ENCODE results near the gene MAP9. TPM values are rescaled to one million over a fixed set of nuclear protein-coding genes. Genes with fewer than 3 reads are reported as not detected.

The MAP9 gene
- total and polyA plus RNA-seq, 4 donors = 4.0 to 16.2 (median 11.2) TPM

- Histone ChIP-seq H3K27ac (ENCODE audit: low read depth in 1 of 2, low read length in 2 of 2) (no peak overlapping the region), H3K4me1 (ENCODE audit: control insufficient read depth in 1 of 2, insufficient read depth in 2 of 2, low read length in 2 of 2) (no peaks in the 10 kb centered on the region), H3K36me3 (ENCODE audit: control insufficient read depth in 1 of 2, insufficient read depth in 2 of 2, low read length in 1 of 2) (no peaks in the 10 kb centered on the region), H3K27me3 (ENCODE audit: control insufficient read depth in 1 of 2, insufficient read depth in 2 of 2, low read length in 1 of 2) (no peaks in the 10 kb centered on the region), H3K4me3 (ENCODE audit: low read length in 2 of 2) (no peak overlapping the region), H3K9me3 (ENCODE audit: control insufficient read depth, low read length) (no peaks in the 10 kb centered on the region)
- DNase-seq = no peak
- WGBS, 2 donors = 91 to 94% methylated on average over 5 of the region's 5 CpGs
- no peak for ATAC-seq (ENCODE audit: low FRiP score)
- intact Hi-C loops (cut with DNase I) = no loop called here
Observed at GRCh38 chr4:155388162-155388561, 11.4 kb upstream of the MAP9 start.

GRCh38 chr4:155383541-155383940 lies 6.8 kb upstream of the MAP9 start:
- H3K9me3 ChIP-seq (ENCODE audit: control insufficient read depth, low read length) = no peaks in the 10 kb centered on the region
- DNase-seq (no peak), ATAC-seq (ENCODE audit: low FRiP score) (no peak)
- no peak overlapping the region for H3K27ac ChIP-seq (ENCODE audit: low read depth in 1 of 2, low read length in 2 of 2)
- no peaks in the 10 kb centered on the region for H3K4me1 ChIP-seq (ENCODE audit: control insufficient read depth in 1 of 2, insufficient read depth in 2 of 2, low read length in 2 of 2)
- intact Hi-C loops (cut with DNase I) = no loop called here
- 74 to 78% methylated on average over 4 of the region's 4 CpGs for WGBS, 2 donors
- H3K27me3 ChIP-seq (ENCODE audit: control insufficient read depth in 1 of 2, insufficient read depth in 2 of 2, low read length in 1 of 2) = no peaks in the 10 kb centered on the region
- no peak overlapping the region for H3K4me3 ChIP-seq (ENCODE audit: low read length in 2 of 2)
- H3K36me3 ChIP-seq (ENCODE audit: control insufficient read depth in 1 of 2, insufficient read depth in 2 of 2, low read length in 1 of 2) = no peaks in the 10 kb centered on the region

- H3K4me3 ChIP-seq (ENCODE audit: low read length in 2 of 2) = peak overlapping the region in 1 of 2 donors; percentile 21
- H3K27ac ChIP-seq (ENCODE audit: low read depth in 1 of 2, low read length in 2 of 2) = no peak overlapping the region
- no peaks in the 10 kb centered on the region for H3K27me3 ChIP-seq (ENCODE audit: control insufficient read depth in 1 of 2, insufficient read depth in 2 of 2, low read length in 1 of 2)
- no peak for DNase-seq
- H3K36me3 ChIP-seq (ENCODE audit: control insufficient read depth in 1 of 2, insufficient read depth in 2 of 2, low read length in 1 of 2) = no peaks in the 10 kb centered on the region
- intact Hi-C loops (cut with DNase I) = no loop called here
- H3K4me1 ChIP-seq (ENCODE audit: control insufficient read depth in 1 of 2, insufficient read depth in 2 of 2, low read length in 2 of 2) = no peaks in the 10 kb centered on the region
- 39 to 41% methylated on average over 3 of the region's 3 CpGs for WGBS, 2 donors
- ATAC-seq (ENCODE audit: low FRiP score) = no peak
- no peaks in the 10 kb centered on the region for H3K9me3 ChIP-seq (ENCODE audit: control insufficient read depth, low read length)
Observed at GRCh38 chr4:155377276-155377675, 511 bp upstream of the MAP9 start.

- WGBS, 2 donors = 37 to 43% methylated on average over 4 of the region's 4 CpGs
- no peaks in the 10 kb centered on the region for H3K4me1 ChIP-seq (ENCODE audit: control insufficient read depth in 1 of 2, insufficient read depth in 2 of 2, low read length in 2 of 2)
- H3K27ac ChIP-seq (ENCODE audit: low read depth in 1 of 2, low read length in 2 of 2) = no peak overlapping the region
- no peaks in the 10 kb centered on the region for H3K27me3 ChIP-seq (ENCODE audit: control insufficient read depth in 1 of 2, insufficient read depth in 2 of 2, low read length in 1 of 2)
- DNase-seq (no peak), ATAC-seq (ENCODE audit: low FRiP score) (no peak)
- intact Hi-C loops (cut with DNase I) = loop anchor here in 1 of 2 donors (5.0 kb wide), 1 partner anchor 1436 kb away; no protein-coding TSS in a partner anchor
- H3K9me3 ChIP-seq (ENCODE audit: control insufficient read depth, low read length) = no peaks in the 10 kb centered on the region
- H3K4me3 ChIP-seq (ENCODE audit: low read length in 2 of 2) = no peak overlapping the region
- peaks cover 0 to 2% of the 10 kb centered on the region in 2 donors for H3K36me3 ChIP-seq (ENCODE audit: control insufficient read depth in 1 of 2, insufficient read depth in 2 of 2, low read length in 1 of 2)
Observed at GRCh38 chr4:155371432-155372043, 5.2 kb downstream of the MAP9 start.

GRCh38 chr4:155367608-155368007 lies 9.2 kb downstream of the MAP9 start:
- Histone ChIP-seq H3K4me3 (ENCODE audit: low read length in 2 of 2) (no peak overlapping the region), H3K9me3 (ENCODE audit: control insufficient read depth, low read length) (no peaks in the 10 kb centered on the region), H3K27ac (ENCODE audit: low read depth in 1 of 2, low read length in 2 of 2) (no peak overlapping the region), H3K4me1 (ENCODE audit: control insufficient read depth in 1 of 2, insufficient read depth in 2 of 2, low read length in 2 of 2) (no peaks in the 10 kb centered on the region), H3K27me3 (ENCODE audit: control insufficient read depth in 1 of 2, insufficient read depth in 2 of 2, low read length in 1 of 2) (no peaks in the 10 kb centered on the region), H3K36me3 (ENCODE audit: control insufficient read depth in 1 of 2, insufficient read depth in 2 of 2, low read length in 1 of 2) (peaks cover 0 to 5% of the 10 kb centered on the region in 2 donors)
- ATAC-seq (ENCODE audit: low FRiP score) = no peak
- no peak for DNase-seq
- 93 to 94% methylated on average over 2 of the region's 2 CpGs for WGBS, 2 donors
- intact Hi-C loops (cut with DNase I) = no loop called here

- Histone ChIP-seq H3K4me3 (ENCODE audit: low read length in 2 of 2) (no peak overlapping the region), H3K27ac (ENCODE audit: low read depth in 1 of 2, low read length in 2 of 2) (no peak overlapping the region), H3K27me3 (ENCODE audit: control insufficient read depth in 1 of 2, insufficient read depth in 2 of 2, low read length in 1 of 2) (no peaks in the 10 kb centered on the region), H3K4me1 (ENCODE audit: control insufficient read depth in 1 of 2, insufficient read depth in 2 of 2, low read length in 2 of 2) (no peaks in the 10 kb centered on the region), H3K36me3 (ENCODE audit: control insufficient read depth in 1 of 2, insufficient read depth in 2 of 2, low read length in 1 of 2) (peaks cover 0 to 2% of the 10 kb centered on the region in 2 donors), H3K9me3 (ENCODE audit: control insufficient read depth, low read length) (no peaks in the 10 kb centered on the region)
- ATAC-seq (ENCODE audit: low FRiP score) (peak; percentile 91), DNase-seq (peak; percentile 82 to 86)
- intact Hi-C loops (cut with DNase I) = loop anchor here (5.0 to 10.0 kb wide), 2 partner anchors 372 to 799 kb away; partner anchors contain the start of gene PLRG1 (in 2 of the 2)
- WGBS, 2 donors = 19 to 23% methylated on average over 8 of the region's 8 CpGs
Observed at GRCh38 chr4:155353923-155354540, 22.7 kb downstream of the MAP9 start.

GRCh38 chr4:155342142-155342541 lies 34.6 kb downstream of the MAP9 start:
- ATAC-seq (ENCODE audit: low FRiP score) (no peak), DNase-seq (no peak)
- no peak overlapping the region for H3K27ac ChIP-seq (ENCODE audit: low read depth in 1 of 2, low read length in 2 of 2)
- H3K9me3 ChIP-seq (ENCODE audit: control insufficient read depth, low read length) = peaks cover 4% of the 10 kb centered on the region
- H3K4me3 ChIP-seq (ENCODE audit: low read length in 2 of 2) = no peak overlapping the region
- H3K4me1 ChIP-seq (ENCODE audit: control insufficient read depth in 1 of 2, insufficient read depth in 2 of 2, low read length in 2 of 2) = no peaks in the 10 kb centered on the region
- H3K27me3 ChIP-seq (ENCODE audit: control insufficient read depth in 1 of 2, insufficient read depth in 2 of 2, low read length in 1 of 2) = no peaks in the 10 kb centered on the region
- WGBS, 2 donors = 92 to 97% methylated on average over 1 of the region's 1 CpG
- H3K36me3 ChIP-seq (ENCODE audit: control insufficient read depth in 1 of 2, insufficient read depth in 2 of 2, low read length in 1 of 2) = no peaks in the 10 kb centered on the region
- intact Hi-C loops (cut with DNase I) = no loop called here

- Histone ChIP-seq H3K4me3 (ENCODE audit: low read length in 2 of 2) (no peak overlapping the region), H3K36me3 (ENCODE audit: control insufficient read depth in 1 of 2, insufficient read depth in 2 of 2, low read length in 1 of 2) (no peaks in the 10 kb centered on the region), H3K9me3 (ENCODE audit: control insufficient read depth, low read length) (peaks cover 4% of the 10 kb centered on the region), H3K27ac (ENCODE audit: low read depth in 1 of 2, low read length in 2 of 2) (no peak overlapping the region), H3K27me3 (ENCODE audit: control insufficient read depth in 1 of 2, insufficient read depth in 2 of 2, low read length in 1 of 2) (no peaks in the 10 kb centered on the region), H3K4me1 (ENCODE audit: control insufficient read depth in 1 of 2, insufficient read depth in 2 of 2, low read length in 2 of 2) (no peaks in the 10 kb centered on the region)
- 89 to 90% methylated on average over 6 of the region's 6 CpGs for WGBS, 2 donors
- no peak for ATAC-seq (ENCODE audit: low FRiP score)
- no peak for DNase-seq
- intact Hi-C loops (cut with DNase I) = no loop called here
Observed at GRCh38 chr4:155339999-155340398, 36.8 kb downstream of the MAP9 start.

- peaks cover 4% of the 10 kb centered on the region for H3K9me3 ChIP-seq (ENCODE audit: control insufficient read depth, low read length)
- whole genome bisulfite sequencing, 2 donors = 80 to 90% methylated on average over 6 of the region's 6 CpGs
- no peak overlapping the region for H3K4me3 ChIP-seq (ENCODE audit: low read length in 2 of 2)
- DNase-seq (no peak), ATAC-seq (ENCODE audit: low FRiP score) (no peak)
- no peaks in the 10 kb centered on the region for H3K27me3 ChIP-seq (ENCODE audit: control insufficient read depth in 1 of 2, insufficient read depth in 2 of 2, low read length in 1 of 2)
- no peak overlapping the region for H3K27ac ChIP-seq (ENCODE audit: low read depth in 1 of 2, low read length in 2 of 2)
- no peaks in the 10 kb centered on the region for H3K36me3 ChIP-seq (ENCODE audit: control insufficient read depth in 1 of 2, insufficient read depth in 2 of 2, low read length in 1 of 2)
- H3K4me1 ChIP-seq (ENCODE audit: control insufficient read depth in 1 of 2, insufficient read depth in 2 of 2, low read length in 2 of 2) = no peaks in the 10 kb centered on the region
- intact Hi-C loops (cut with DNase I) = no loop called here
Observed at GRCh38 chr4:155339588-155339987, 37.2 kb downstream of the MAP9 start.

All from aorta (tissue), 5 donors.